Lower lobe of right lung (tissue), 2 donors: ENCODE data around the gene SVEP1. TPM values are rescaled to one million over a fixed set of nuclear protein-coding genes. Genes with fewer than 3 reads are reported as not detected.

Experiments
- ATAC-seq, 2 donors: fragments of 200-7000 bp; cut with Tn5 transposase; one replicate each; pipeline ENCODE4 v1.9.1; 2020 to 2022; ENCODE audit warnings: mild to moderate bottlenecking in 2 of 2, moderate library complexity in 2 of 2
- DNase-seq: peaks from one replicate; pipeline ENCODE4 v3.0.0-alpha.2; 2020
- H3K27ac ChIP-seq: fragments of 200-600 bp; one replicate; pipeline ENCODE4 v1.8.0; 2022
- H3K27me3 ChIP-seq: fragments of 200-600 bp; one replicate; pipeline ENCODE4 v1.8.0; 2022; ENCODE audit warnings: low read depth
- H3K36me3 ChIP-seq: fragments of 200-600 bp; one replicate; pipeline ENCODE4 v1.8.0; 2022; ENCODE audit warnings: mild to moderate bottlenecking
- H3K4me1 ChIP-seq: fragments of 200-600 bp; one replicate; pipeline ENCODE4 v1.8.0; 2022
- H3K4me3 ChIP-seq: fragments of 200-600 bp; one replicate; pipeline ENCODE4 v1.8.0; 2022; ENCODE audit warnings: mild to moderate bottlenecking
- H3K9me3 ChIP-seq: fragments of 200-600 bp; one replicate; pipeline ENCODE4 v1.8.0; 2022
- intact Hi-C: fragments of 100-400 bp; cut with DNase I; formaldehyde crosslinking; loops from one replicate; pipeline ENCODE4 v1.11.0; 2022
- total RNA-seq: library from RNA; stranded (reverse); fragmentation: NEBNext Ultra II Directional; extraction: Animal tissue kit (Norgen Biotek cat#: 25700); gene quantifications from one replicate; pipeline ENCODE4 v1.2.1, GENCODE V29; 2021
- TF ChIP-seq, protein P1 (sequence below): fragments of 200-600 bp; IDR thresholded peaks from one replicate; pipeline ENCODE4 v1.8.0; 2022; ENCODE audit warnings: antibody characterized with exemption, mild to moderate bottlenecking
- donor health status: DM: no; HTN: yes; CAD: no; lungs with severe emphysema.

Gene SVEP1
- total RNA-seq, 1 donor from 2014 or later, result 55.9 TPM

DNA sequence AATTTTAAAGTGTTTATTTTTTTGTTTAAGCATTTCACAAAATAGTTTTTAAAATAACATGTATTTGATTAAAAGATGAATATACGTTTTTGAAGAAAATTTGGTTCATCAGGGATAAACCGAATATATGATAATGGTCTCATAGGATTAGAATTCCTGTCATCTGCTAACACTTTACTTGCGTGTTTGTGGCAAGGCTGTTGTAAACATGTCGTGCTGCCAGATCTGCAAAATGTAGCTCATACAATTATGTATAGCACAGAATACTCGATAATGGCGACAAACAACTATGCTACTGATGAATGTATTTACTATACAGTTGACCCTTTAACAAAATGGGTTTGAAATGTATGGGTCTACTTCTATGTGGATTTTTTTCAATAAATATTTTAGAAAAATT lies 234.7 kb downstream of the SVEP1 start:
- TF ChIP-seq, protein P1, sequence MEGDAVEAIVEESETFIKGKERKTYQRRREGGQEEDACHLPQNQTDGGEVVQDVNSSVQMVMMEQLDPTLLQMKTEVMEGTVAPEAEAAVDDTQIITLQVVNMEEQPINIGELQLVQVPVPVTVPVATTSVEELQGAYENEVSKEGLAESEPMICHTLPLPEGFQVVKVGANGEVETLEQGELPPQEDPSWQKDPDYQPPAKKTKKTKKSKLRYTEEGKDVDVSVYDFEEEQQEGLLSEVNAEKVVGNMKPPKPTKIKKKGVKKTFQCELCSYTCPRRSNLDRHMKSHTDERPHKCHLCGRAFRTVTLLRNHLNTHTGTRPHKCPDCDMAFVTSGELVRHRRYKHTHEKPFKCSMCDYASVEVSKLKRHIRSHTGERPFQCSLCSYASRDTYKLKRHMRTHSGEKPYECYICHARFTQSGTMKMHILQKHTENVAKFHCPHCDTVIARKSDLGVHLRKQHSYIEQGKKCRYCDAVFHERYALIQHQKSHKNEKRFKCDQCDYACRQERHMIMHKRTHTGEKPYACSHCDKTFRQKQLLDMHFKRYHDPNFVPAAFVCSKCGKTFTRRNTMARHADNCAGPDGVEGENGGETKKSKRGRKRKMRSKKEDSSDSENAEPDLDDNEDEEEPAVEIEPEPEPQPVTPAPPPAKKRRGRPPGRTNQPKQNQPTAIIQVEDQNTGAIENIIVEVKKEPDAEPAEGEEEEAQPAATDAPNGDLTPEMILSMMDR, result no peak
- no peaks in the 10 kb centered on the region for H3K36me3 ChIP-seq
- DNase-seq (no peak), ATAC-seq (no peak)
- H3K4me1 ChIP-seq, result no peaks in the 10 kb centered on the region
- H3K27me3 ChIP-seq, result no peaks in the 10 kb centered on the region
- H3K9me3 ChIP-seq, result no peaks in the 10 kb centered on the region
- no peak overlapping the region for H3K27ac ChIP-seq
- intact Hi-C loops, result no loop called here
- no peak overlapping the region for H3K4me3 ChIP-seq

DNA sequence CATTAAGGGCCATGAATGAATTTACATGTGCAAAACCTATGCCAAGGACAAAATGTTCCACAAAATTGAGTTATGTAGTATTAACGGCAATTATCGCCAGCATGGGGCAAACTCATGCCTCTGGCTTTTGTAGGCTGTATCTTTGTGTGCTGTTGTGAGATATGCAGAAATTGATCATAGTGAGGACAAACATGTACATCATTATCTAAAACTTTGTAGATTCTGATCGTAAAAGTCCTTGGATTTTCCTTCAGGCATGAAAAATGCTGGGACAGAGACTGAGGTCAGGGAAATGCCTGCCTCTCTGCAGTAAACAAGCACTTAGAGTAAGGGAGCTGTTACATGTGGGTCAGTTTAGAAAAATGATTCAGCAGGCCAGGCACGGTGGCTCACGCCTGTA lies 236.0 kb downstream of the SVEP1 start:
- no peaks in the 10 kb centered on the region for H3K4me1 ChIP-seq

DNA sequence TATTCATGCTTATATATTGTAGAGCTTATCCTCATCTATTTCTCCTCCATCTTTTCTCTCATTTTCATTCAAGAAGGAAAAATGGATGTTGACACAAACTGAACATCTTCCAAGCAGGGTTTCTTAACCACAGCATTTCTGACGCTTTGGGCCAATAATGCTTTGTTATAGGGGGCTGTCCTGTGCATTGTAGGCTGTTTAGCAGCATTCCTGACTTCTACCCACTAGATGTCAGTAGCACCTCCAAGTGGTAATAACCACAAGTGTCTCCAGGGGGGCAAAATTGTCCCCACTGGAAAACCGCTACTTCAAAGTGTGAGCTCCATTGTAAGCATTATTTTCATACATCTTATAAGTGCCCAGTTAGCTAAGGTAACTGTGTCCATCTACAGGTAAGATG lies 239.2 kb downstream of the SVEP1 start:
- H3K36me3 ChIP-seq, result no peaks in the 10 kb centered on the region
- no peak for ATAC-seq
- no peaks in the 10 kb centered on the region for H3K4me1 ChIP-seq
- TF ChIP-seq, protein P1, result no peak
- H3K27me3 ChIP-seq, result no peaks in the 10 kb centered on the region
- intact Hi-C loops, result no loop called here
- no peak overlapping the region for H3K27ac ChIP-seq
- no peak for DNase-seq
- no peak overlapping the region for H3K4me3 ChIP-seq
- no peaks in the 10 kb centered on the region for H3K9me3 ChIP-seq

More for the DNA sequence above, 236.0 kb downstream of the SVEP1 start:
- intact Hi-C loops, result no loop called here
- no peak for DNase-seq
- Histone ChIP-seq H3K27me3 (no peaks in the 10 kb centered on the region), H3K9me3 (no peaks in the 10 kb centered on the region), H3K27ac (no peak overlapping the region), H3K36me3 (no peaks in the 10 kb centered on the region), H3K4me3 (no peak overlapping the region)
- TF ChIP-seq, protein P1, result no peak
- no peak for ATAC-seq

DNA sequence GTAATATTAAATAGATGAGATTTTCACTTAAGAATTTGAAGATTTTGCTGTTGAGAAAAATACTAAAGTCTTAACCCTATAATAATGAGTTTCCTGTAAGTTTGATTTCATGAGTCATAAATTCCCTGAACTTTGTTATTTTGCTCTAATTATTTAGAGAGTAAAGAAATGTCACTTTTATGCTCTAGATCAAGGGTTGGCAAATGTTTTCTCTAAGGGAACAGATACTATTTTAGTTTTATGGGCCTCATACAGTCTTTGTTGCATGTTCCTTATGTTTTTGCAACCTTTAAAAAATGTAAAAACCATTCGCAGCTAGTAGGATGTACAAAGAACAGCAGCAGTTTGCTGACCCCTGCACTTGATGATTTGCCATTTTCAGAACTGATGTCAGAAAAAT lies 241.4 kb downstream of the SVEP1 start:
- intact Hi-C loops, result no loop called here
- Histone ChIP-seq H3K27ac (no peak overlapping the region), H3K4me1 (no peaks in the 10 kb centered on the region), H3K4me3 (no peak overlapping the region), H3K9me3 (no peaks in the 10 kb centered on the region), H3K36me3 (no peaks in the 10 kb centered on the region), H3K27me3 (no peaks in the 10 kb centered on the region)
- ATAC-seq (no peak), DNase-seq (no peak)
- TF ChIP-seq, protein P1, result no peak

DNA sequence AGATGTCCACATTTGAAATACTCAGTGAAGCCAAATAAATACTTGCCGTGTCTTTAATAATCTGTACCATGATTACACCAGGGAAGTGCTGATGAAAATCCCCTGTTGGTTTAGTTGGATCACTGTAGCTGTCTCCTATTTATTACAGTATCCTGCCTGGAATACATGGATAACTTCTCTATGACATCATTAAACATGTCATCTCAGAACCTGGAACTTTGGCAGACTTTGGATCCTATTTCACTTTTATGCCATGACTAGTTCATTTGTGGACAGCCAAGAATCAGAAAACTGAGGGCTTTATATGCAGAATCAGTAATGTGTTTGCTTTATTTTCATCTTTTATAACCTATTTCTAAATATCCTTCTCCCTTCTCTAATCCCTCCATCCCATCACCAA lies 241.8 kb downstream of the SVEP1 start, which contains the start of gene TXNDC8:
Gene TXNDC8 (minus strand): TSS at position 137 of the 400 bp plus-strand sequence.
- ATAC-seq (no peak), DNase-seq (no peak)
- H3K4me3 ChIP-seq, result no peak within 1 kb of the TSS
- no peaks in the 10 kb centered on the region for H3K36me3 ChIP-seq
- TF ChIP-seq, protein P1, result no peak
- no peaks in the 10 kb centered on the region for H3K9me3 ChIP-seq
- intact Hi-C loops, result no loop called here
- no peak within 1 kb of the TSS for H3K27ac ChIP-seq
- no peaks in the 10 kb centered on the region for H3K4me1 ChIP-seq
- no peaks in the 10 kb centered on the region for H3K27me3 ChIP-seq

DNA sequence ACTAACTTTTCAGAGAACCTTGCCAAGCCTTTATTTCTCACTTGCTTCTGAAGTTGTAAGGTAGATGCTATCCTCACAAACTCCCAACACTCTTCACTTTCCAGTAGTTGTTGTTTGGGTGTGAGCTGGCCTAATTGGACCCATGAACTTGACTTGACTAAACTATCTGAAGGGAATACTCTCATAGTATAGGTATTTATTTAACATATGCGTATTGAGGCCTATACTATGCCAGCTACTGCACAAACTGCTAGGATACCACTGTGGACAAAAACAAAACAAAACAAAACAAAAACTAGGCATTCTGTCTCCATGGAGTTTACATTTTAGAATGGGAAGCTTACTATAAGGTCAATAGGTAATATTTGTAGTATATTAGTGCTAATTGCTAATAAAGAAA lies 243.2 kb downstream of the SVEP1 start:
- intact Hi-C loops, result no loop called here
- DNase-seq, result no peak
- ATAC-seq, result no peak

More for the DNA sequence above, 243.2 kb downstream of the SVEP1 start:
- no peaks in the 10 kb centered on the region for H3K9me3 ChIP-seq
- TF ChIP-seq, protein P1, result no peak
- no peaks in the 10 kb centered on the region for H3K27me3 ChIP-seq
- H3K4me3 ChIP-seq, result no peak overlapping the region
- no peaks in the 10 kb centered on the region for H3K36me3 ChIP-seq
- H3K27ac ChIP-seq, result no peak overlapping the region
- no peaks in the 10 kb centered on the region for H3K4me1 ChIP-seq
